CD4-positive, alpha-beta T cell treated with Interleukin-6 for 4 hours (primary cell): Measurements from ENCODE around the gene UCP2.

Source experiments
- DNase-seq: peaks from one replicate; pipeline ENCODE4 v3.0.0-alpha.2; 2020; ENCODE audit warnings: mixed read lengths

UCP2 gene

GRCh38 chr11:73982595-73982989 is at the start of gene UCP2:
UCP2 (minus strand) TSS chr11:73982843; CDS start chr11:73978378, 4,465 bp downstream.
- DNase-seq: peak; percentile 89

- DNase-seq: no peak
Observed at GRCh38 chr11:74030723-74031676, 48.4 kb upstream of the UCP2 start.

DNA sequence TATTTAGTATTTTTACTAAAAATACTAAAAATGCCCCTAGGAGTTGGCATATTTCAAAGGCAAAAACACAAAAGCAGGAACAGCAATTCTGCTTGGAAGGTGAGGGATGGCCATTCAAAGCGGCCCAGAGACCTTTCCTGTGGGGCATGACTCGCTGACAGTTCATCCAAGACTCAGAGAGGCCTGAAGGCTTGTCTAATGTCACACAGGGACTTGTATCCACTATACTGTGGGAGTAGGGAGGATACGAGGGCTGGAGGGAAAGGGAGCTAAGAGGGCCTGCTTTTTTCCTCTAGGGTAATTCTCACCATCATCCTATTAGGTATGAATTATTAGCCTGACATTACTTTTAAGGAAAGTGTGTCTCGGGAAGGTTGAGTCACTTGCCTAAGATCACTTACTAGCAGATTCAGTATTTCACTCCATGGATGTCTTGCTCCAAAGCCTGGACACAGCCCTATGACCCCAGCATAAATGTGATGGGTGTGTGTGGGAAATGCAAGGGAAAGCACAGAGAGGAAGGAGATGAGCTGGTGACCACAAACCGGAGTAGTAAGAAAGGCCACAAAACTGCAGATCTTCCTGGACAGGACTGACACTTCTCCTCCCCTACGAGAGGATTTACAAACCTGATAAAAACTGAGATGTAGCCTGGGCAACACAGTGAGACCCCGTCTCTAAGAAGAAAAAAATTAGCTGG is 43.0 kb upstream of the UCP2 start:
- no peak for DNase-seq

DNA sequence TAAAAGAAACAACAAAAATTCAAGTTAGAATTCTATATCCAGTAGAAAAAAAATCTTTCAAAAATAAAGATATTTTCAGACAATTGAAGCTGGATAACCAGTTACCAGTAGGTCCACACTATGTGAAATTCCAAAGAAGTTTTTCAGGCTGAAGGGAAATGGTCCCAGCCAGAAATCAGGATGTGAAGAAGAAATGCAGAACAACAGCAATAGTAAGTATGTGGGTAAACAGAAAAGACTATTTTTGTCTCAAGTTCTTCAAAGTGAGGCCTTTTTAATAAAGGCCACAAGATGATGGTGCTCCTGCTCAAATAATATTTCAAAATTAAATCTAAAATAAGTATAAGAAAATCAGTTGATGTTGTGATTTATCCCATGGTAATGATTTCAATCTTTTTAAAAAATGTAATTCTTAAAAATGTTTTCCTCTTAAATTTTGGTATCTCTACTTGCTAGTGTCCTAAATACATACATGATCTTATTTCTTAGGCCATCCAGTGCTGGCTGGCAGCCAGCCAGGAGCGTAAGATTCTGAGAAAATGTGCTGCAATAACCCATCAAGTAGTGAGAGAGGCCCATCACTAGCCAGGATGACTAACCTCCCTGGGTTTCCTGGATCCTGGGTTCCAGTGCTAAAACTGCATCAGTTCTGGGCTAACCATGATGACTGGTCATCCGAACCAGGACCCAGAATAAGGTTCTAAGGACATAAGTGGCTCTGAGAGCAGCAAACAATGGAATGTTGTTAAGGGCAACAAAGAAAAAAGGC is 41.8 kb upstream of the UCP2 start:
- peak; percentile 28 for DNase-seq

GRCh38 chr11:74023276-74023675 is 40.6 kb upstream of the UCP2 start:
- DNase-seq: no peak

GRCh38 chr11:74022546-74022945 is 39.9 kb upstream of the UCP2 start:
- DNase-seq: no peak

DNA sequence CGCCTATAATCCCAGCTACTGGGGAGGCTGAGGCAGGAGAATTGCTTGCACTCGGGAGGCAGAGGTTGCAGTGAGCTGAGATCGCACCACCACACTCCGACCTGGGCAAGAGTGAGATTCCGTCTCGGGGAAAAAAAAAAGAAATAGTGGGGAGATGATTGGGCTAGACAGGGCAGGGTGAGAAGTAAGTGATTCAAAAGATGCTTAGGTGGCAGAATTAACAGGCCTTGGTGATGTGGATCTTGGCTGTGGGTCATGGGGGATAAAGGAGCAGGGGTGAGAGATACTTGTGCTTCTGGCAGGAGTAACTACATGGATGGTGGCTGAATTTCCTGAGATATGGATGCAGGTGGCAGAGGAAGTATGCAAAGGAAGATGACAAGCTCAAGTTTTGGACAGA is 39.4 kb upstream of the UCP2 start:
- DNase-seq: no peak

- DNase-seq: no peak
Observed at GRCh38 chr11:74020539-74020938, 37.9 kb upstream of the UCP2 start.

DNA sequence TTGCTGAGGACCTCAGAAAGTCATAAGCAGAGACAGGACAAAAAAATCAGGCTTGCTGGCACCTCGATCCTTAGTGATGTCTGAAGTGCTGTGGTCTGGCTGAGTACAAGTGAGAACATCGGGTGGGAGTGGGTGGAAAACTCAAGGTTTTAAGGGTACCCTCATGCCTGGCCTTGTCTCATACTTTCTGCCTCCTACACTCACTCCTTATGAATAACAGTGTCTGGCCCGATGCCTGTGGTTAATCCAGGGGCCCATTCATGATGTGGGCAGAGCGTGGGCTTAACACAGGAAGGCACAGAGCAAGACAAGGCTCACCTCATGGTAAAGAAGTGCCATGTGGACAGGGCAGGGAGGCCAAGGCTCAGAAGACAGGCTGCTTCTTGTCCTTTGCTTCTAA is 37.2 kb upstream of the UCP2 start:
- peak; percentile 34 for DNase-seq

GRCh38 chr11:74019104-74019738 is 36.6 kb upstream of the UCP2 start:
- DNase-seq: no peak

- DNase-seq: no peak
Observed at GRCh38 chr11:74018331-74019005, 35.8 kb upstream of the UCP2 start.

- no peak for DNase-seq
Observed at GRCh38 chr11:74017631-74018030, 35.0 kb upstream of the UCP2 start.

- no peak for DNase-seq
Observed at GRCh38 chr11:74015919-74016684, 33.5 kb upstream of the UCP2 start.

DNA sequence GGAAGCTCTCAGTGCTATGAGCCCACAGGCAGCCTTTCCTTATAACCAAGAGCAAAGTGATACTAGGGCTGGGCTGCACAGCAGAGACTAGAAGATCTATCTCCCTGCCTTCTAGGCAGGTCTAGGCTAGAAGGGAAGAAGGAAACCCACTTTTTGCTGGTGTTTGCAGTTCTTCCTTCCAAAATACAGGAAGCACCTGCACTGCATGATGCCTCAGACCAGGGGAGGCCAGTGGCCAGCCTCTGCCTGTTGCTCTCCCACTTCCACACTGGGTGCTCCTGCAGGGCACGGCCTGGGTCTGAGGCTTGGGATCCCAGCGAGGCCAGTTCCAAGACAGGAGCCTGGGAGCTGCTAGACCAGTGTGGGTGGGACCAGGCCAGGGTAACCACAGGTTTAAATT is 32.2 kb upstream of the UCP2 start:
- no peak for DNase-seq

GRCh38 chr11:74013141-74013540 is 30.5 kb upstream of the UCP2 start:
- DNase-seq: no peak

GRCh38 chr11:74012074-74012809 is 29.6 kb upstream of the UCP2 start:
- DNase-seq: no peak

DNA sequence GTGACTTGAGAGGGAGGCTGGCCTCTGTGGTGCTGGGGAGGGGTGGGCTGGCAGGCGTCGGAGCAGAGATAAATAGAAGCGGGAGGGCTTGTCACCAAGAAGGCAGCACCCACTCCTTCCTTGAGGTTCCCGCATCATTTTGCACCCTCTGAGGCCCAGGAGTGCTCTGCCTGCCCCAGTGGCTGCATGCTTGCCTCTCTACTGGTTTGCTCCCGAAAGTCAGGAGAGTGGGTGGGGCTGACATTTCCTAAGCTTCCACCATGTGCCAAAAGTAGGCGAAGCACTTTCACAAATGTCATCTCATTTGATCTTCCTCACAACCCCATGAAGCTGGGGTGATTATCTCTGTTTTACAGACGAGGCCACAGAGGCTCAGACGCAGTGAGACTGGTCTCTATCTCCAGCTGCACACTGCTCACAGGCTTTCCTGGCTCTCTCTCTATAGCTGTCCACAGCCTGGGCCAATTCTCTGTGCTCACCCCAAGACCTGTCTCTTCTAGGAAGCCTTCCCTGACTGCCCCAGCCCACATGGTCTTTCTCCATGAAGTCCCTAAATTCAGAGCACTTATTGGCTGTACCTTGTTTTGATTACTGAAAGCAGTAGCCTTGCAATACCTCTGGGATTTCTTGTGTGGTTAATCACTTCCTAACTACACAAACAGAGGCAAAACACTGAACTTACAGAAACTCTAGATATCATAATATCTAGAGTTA is 28.9 kb upstream of the UCP2 start:
- DNase-seq: peak; percentile 30

DNA sequence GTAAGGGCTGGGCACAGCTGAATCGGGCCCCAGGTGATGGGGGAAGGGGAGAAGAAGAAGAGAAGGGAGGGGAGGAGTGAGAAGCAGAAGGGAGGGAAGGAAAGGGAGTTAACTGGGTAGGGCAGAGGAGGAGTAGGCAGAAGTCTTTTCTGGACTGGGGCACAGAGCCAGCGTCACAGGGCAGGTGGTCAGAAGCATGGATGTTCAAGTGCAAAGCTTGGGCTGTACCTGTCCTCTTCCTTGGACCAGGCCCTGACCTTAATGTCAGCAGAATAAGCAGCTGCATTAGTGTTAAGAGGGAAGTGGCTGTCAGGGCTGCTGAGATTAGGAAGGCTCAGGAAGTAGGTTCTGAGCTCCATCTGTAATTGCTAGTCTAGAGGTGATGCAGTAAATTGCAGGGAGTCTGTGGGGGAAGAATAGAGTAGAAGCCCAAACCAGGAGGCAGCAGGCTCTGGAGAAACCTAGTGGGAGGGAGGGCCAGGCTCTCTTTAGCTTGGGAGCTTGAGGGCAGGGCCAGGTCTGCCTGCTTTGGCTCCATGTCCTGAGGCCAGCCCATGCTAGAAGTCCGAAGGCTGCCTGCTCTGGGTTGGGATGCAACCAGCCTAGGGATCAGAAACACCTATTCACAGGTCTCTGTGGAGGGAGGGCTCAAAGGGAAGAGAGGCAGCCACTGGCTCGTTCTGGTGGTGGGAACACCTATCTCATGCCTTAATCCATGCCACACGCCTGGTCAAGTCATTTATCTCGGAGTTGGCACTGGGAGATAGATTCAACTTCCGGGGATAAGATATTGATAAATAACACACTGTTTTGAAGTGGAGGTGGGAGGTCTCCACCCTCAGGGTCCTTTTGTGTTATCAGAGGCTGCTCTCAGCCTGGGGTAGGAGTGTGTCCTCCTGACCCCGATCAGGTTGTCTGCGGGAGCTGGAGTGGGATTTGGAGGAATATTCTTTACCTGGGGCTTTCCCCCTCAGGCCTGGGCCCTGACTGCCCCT is 28.0 kb upstream of the UCP2 start:
- DNase-seq: peak; percentile 24
